ENCODE measurements around the gene SEPTIN6.

GRCh38 chrX:119729408-119730201 lies 36.6 kb upstream of the SEPTIN6 start:
- TF ChIP-seq CTCF (IDR thresholded peaks at IDR 0.05), result peak; percentile 37 to 65 (median 45)
- no peak for TF ChIP-seq POLR2A (IDR thresholded peaks at IDR 0.05)

Data from tibial nerve (tissue), 3 donors.